A549 (cell line): Measurements from ENCODE around the gene OCSTAMP. TPM values are rescaled to one million over a fixed set of nuclear protein-coding genes. Genes with fewer than 3 reads are reported as not detected.

Experiments used
- ATAC-seq, 2 experiments: fragments of 200-7000 bp in 1 of 2; fragments of >200 bp in 1 of 2; cut with Nextera tagmentation in 1 of 2; cut with Tn5 transposase in 1 of 2; 3 replicates each; pipeline versions ENCODE4 v1.8.0 to v1.9.1; 2018 to 2020; ENCODE audit warnings: mild to moderate bottlenecking in 1 of 2, moderate library complexity in 1 of 2
- CTCF ChIA-PET: fragments of 300-600 bp; sonication (Branson Sonifier 250); formaldehyde crosslinking; extraction: SDS; loops from one replicate; lab custom pipeline; 2021; ENCODE audit warnings: antibody characterized with exemption, inconsistent platforms; lab: Yijun Ruan, JAX
- POLR2A ChIA-PET: fragments of 350-600 bp; formaldehyde crosslinking; extraction: SDS; loops from one replicate; lab custom pipeline; 2021; ENCODE audit warnings: antibody characterized with exemption, inconsistent platforms; lab: Yijun Ruan, JAX
- DNase-seq, 2 experiments: peaks; one replicate each; pipeline versions ENCODE4 v3.0.0 to v3.0.0-alpha.2; 2011 to 2016; ENCODE audit warnings: low read depth in 1 of 2, low spot score in 1 of 2
- FAIRE-seq: peaks from 2 replicates; lab custom pipeline; 2011; peaks lifted over from hg19 to GRCh38; lab: Jason Lieb, UNC
- H3K27ac ChIP-seq, 2 experiments: fragments of >200 bp; sonication (Bioruptor Twin); formaldehyde crosslinking; 3 replicates each; pipeline ENCODE4 v1.5.1; 2016 to 2017
- H3K4me1 ChIP-seq: fragments of >200 bp; sonication (Bioruptor Twin); formaldehyde crosslinking; 3 replicates; pipeline ENCODE4 v1.6.1; 2016
- H3K4me2 ChIP-seq: fragments of >200 bp; sonication (Bioruptor Twin); formaldehyde crosslinking; 3 replicates; pipeline ENCODE4 v1.6.1; 2016
- H3K4me3 ChIP-seq: fragments of >200 bp; sonication (Bioruptor Twin); formaldehyde crosslinking; 3 replicates; pipeline ENCODE4 v1.5.1; 2016
- H3K9me3 ChIP-seq: fragments of >200 bp; sonication (Bioruptor Twin); formaldehyde crosslinking; 3 replicates; pipeline ENCODE4 v1.6.1; 2016
- ATOH8 ChIP-seq: fragments of 250-450 bp; sonication (Bioruptor Pico); IDR thresholded peaks from 2 replicates; pipeline ENCODE4 v1.5.0; 2020; ENCODE audit warnings: low read depth, mild to moderate bottlenecking, moderate library complexity
- CBX2 ChIP-seq: fragments of 200-600 bp; sonication (generic); IDR thresholded peaks from 2 replicates; pipeline ENCODE4 v1.6.1; 2016; ENCODE audit warnings: low read depth, mild to moderate bottlenecking, borderline replicate concordance
- CHD4 ChIP-seq: fragments of 200-600 bp; sonication (generic); IDR thresholded peaks from 2 replicates; pipeline ENCODE4 v1.6.1; 2016; ENCODE audit warnings: antibody characterized with exemption, mild to moderate bottlenecking, borderline replicate concordance
- CTCF ChIP-seq: fragments of >200 bp; sonication (Bioruptor Twin); formaldehyde crosslinking; IDR thresholded peaks from 3 replicates; pipeline ENCODE4 v1.5.1; 2016
- EHF ChIP-seq: fragments of 250-450 bp; sonication (Bioruptor Pico); IDR thresholded peaks from 2 replicates; pipeline ENCODE4 v1.5.0; 2020; ENCODE audit warnings: mild to moderate bottlenecking
- FOSB ChIP-seq: fragments of 250-450 bp; sonication (Bioruptor Pico); IDR thresholded peaks from 2 replicates; pipeline ENCODE4 v1.5.0; 2020; ENCODE audit warnings: mild to moderate bottlenecking, moderate library complexity
- FOXS1 ChIP-seq: fragments of 250-450 bp; sonication (Bioruptor Pico); IDR thresholded peaks from 2 replicates; pipeline ENCODE4 v1.5.0; 2020; ENCODE audit warnings: mild to moderate bottlenecking, moderate library complexity
- HDAC2 ChIP-seq: fragments of 200-600 bp; sonication (generic); IDR thresholded peaks from 2 replicates; pipeline ENCODE4 v1.6.1; 2016
- HEYL ChIP-seq: fragments of 250-450 bp; sonication (Bioruptor Pico); IDR thresholded peaks from 2 replicates; pipeline ENCODE4 v1.8.0; 2021; ENCODE audit warnings: mild to moderate bottlenecking, moderate library complexity
- HMGXB4 ChIP-seq: fragments of 250-450 bp; sonication (Bioruptor Pico); IDR thresholded peaks from 2 replicates; pipeline ENCODE4 v1.5.0; 2021; ENCODE audit warnings: mild to moderate bottlenecking, moderate library complexity, borderline replicate concordance
- HOXB5 ChIP-seq: fragments of 250-450 bp; sonication (Bioruptor Pico); IDR thresholded peaks from 2 replicates; pipeline ENCODE4 v1.5.0; 2020; ENCODE audit warnings: mild to moderate bottlenecking, moderate library complexity
- NPAS2 ChIP-seq: fragments of 250-450 bp; sonication (Bioruptor Pico); IDR thresholded peaks from 2 replicates; pipeline ENCODE4 v1.8.0; 2022; ENCODE audit warnings: mild to moderate bottlenecking, moderate library complexity, borderline replicate concordance
- NR3C1 ChIP-seq: fragments of >200 bp; sonication (Bioruptor Twin); formaldehyde crosslinking; IDR thresholded peaks from 3 replicates; pipeline ENCODE4 v1.6.1; 2017
- PBX3 ChIP-seq: IDR thresholded peaks from 2 replicates; pipeline ENCODE4 v1.6.1; 2012
- RAD21 ChIP-seq, 2 experiments: fragments of >200 bp in 1 of 2; sonication (Bioruptor Twin) in 1 of 2; formaldehyde crosslinking in 1 of 2; IDR thresholded peaks in 1 of 2; conservative IDR thresholded peaks in 1 of 2; 2 replicates in 1 of 2; 3 replicates in 1 of 2; pipeline ENCODE4 v1.6.1; 2012 to 2018; ENCODE audit warnings: inconsistent platforms in 1 of 2
- REST ChIP-seq: fragments of 200-600 bp; sonication (generic); IDR thresholded peaks from 2 replicates; pipeline ENCODE4 v1.6.1; 2016; ENCODE audit warnings: antibody characterized with exemption, mild to moderate bottlenecking, moderate library complexity
- RNF2 ChIP-seq: fragments of 200-600 bp; sonication (generic); IDR thresholded peaks from 2 replicates; pipeline ENCODE4 v1.6.1; 2016; ENCODE audit warnings: low read depth, mild to moderate bottlenecking, antibody characterized with exemption, moderate library complexity, borderline replicate concordance
- TFCP2L1 ChIP-seq: fragments of 250-450 bp; sonication (Bioruptor Pico); IDR thresholded peaks from 2 replicates; pipeline ENCODE4 v1.5.0; 2021; ENCODE audit warnings: mild to moderate bottlenecking
- TP53 ChIP-seq: fragments of 250-450 bp; sonication (Bioruptor Pico); IDR thresholded peaks from 2 replicates; pipeline ENCODE4 v1.5.0; 2021; ENCODE audit warnings: mild to moderate bottlenecking, moderate library complexity
- ZFP36 ChIP-seq: fragments of 450-650 bp; IDR thresholded peaks from 2 replicates; pipeline ENCODE4 v1.6.1; 2014; ENCODE audit warnings: borderline replicate concordance; ENCODE audit not compliant: partially characterized antibody
- ZNF302 ChIP-seq: fragments of 250-450 bp; sonication (Bioruptor Pico); IDR thresholded peaks from 2 replicates; pipeline ENCODE4 v1.9.0; 2021; ENCODE audit warnings: inconsistent platforms, mild to moderate bottlenecking, moderate library complexity
- ZSCAN20 ChIP-seq: fragments of 250-450 bp; sonication (Bioruptor Pico); IDR thresholded peaks from 2 replicates; pipeline ENCODE4 v1.8.0; 2022; ENCODE audit warnings: mild to moderate bottlenecking, moderate library complexity
- WGBS: methylation state at CpG from one replicate; pipeline ENCODE4 v1.1.6; 2017; ENCODE audit errors: missing lambda C conversion rate; 5-methylcytosine and 5-hydroxymethylcytosine counted together
- polyA plus RNA-seq, 4 experiments: library from polyadenylated mRNA; depleted of rRNA in 3 of 4; stranded (reverse); fragments of >200 nt; fragmentation: RNase III in 1 of 4; extraction: RNeasy Plus Mini Kit Qiagen cat#74134 plus additional on column Dnase treatment in 1 of 4; gene quantifications; 2 replicates in 3 of 4; 3 replicates in 1 of 4; pipeline ENCODE4 v1.2.3, GENCODE V29; 2011 to 2017

The OCSTAMP gene
- polyA plus RNA-seq, 2 of the 4 experiments (the other 2 are of a cell fraction) = not detected

GRCh38 chr20:46559001-46559400 is 8.5 kb upstream of the OCSTAMP start:
- no peak for DNase-seq
- Histone ChIP-seq H3K9me3 (no peaks in the 10 kb centered on the region), H3K4me2 (no peak overlapping the region), H3K4me3 (no peak overlapping the region), H3K27ac (no peak overlapping the region), H3K4me1 (peaks cover 12% of the 10 kb centered on the region)
- no peak for ATAC-seq
- TF ChIP-seq EHF (CRISPR knock-in tag) = no peak
- no peak for TF ChIP-seq ZNF302
- CTCF ChIA-PET = interaction anchor here (0.8 to 2.2 kb wide), 4 partner anchors 10 to 23 kb away, joined by 3 to 7 read pairs (median 4); no protein-coding TSS in a partner anchor
- POLR2A ChIA-PET = no interaction called here
- no peak for FAIRE-seq
- 87% methylated on average over 3 of the region's 3 CpGs for WGBS

- TF ChIP-seq ATOH8 (no peak), REST (no peak), PBX3 (no peak), CTCF (no peak), FOXS1 (CRISPR knock-in tag) (no peak)
- Histone ChIP-seq H3K4me3 (no peak overlapping the region), H3K9me3 (no peaks in the 10 kb centered on the region), H3K4me2 (0 out of 3 replicates have a peak overlapping the region, but pooled peaks have one; percentile 23), H3K4me1 (peaks cover 12% of the 10 kb centered on the region), H3K27ac (no peak overlapping the region)
- ChIA-PET CTCF (interaction anchor here (0.6 to 2.2 kb wide), 4 partner anchors 15 to 39 kb away, joined by 3 to 7 read pairs (median 3); no protein-coding TSS in a partner anchor), POLR2A (no interaction called here)
- 18% methylated on average over 5 of the region's 5 CpGs for WGBS
- ATAC-seq (peak; percentile 79 to 83), FAIRE-seq (no peak), DNase-seq (peak; percentile 59 to 73)
Observed at GRCh38 chr20:46558511-46558959, 8.1 kb upstream of the OCSTAMP start.

GRCh38 chr20:46557231-46557956 is 6.9 kb upstream of the OCSTAMP start:
- FAIRE-seq (no peak), ATAC-seq (no peak), DNase-seq (no peak)
- H3K27ac ChIP-seq = no peak overlapping the region
- H3K4me1 ChIP-seq = peaks cover 8% of the 10 kb centered on the region; the same call in 1 of the 3 replicates
- H3K4me3 ChIP-seq = no peak overlapping the region
- no peak overlapping the region for H3K4me2 ChIP-seq
- ChIA-PET CTCF (interaction anchor here (1.2 to 2.2 kb wide), 3 partner anchors 16 to 123 kb away, joined by 3 to 7 read pairs (median 6); no protein-coding TSS in a partner anchor), POLR2A (interaction anchor here (0.6 kb wide), 1 partner anchor 124 kb away, joined by 3 read pairs; no protein-coding TSS in a partner anchor)
- WGBS = 54% methylated on average over 8 of the region's 8 CpGs
- H3K9me3 ChIP-seq = no peaks in the 10 kb centered on the region
- TF ChIP-seq NR3C1 (no peak), TP53 (CRISPR knock-in tag) (no peak), ZSCAN20 (CRISPR knock-in tag) (no peak), HOXB5 (CRISPR knock-in tag) (no peak), HMGXB4 (CRISPR knock-in tag) (no peak), ZNF302 (no peak), NPAS2 (CRISPR knock-in tag) (no peak), TFCP2L1 (CRISPR knock-in tag) (no peak), CHD4 (no peak), RAD21 (conservative IDR thresholded peaks at IDR 0.05 in 1 of 2, IDR thresholded peaks at IDR 0.05 in 1 of 2) (no peak), HEYL (no peak), FOXS1 (CRISPR knock-in tag) (no peak), ZFP36 (no peak), CBX2 (no peak), FOSB (no peak), HDAC2 (no peak), RNF2 (no peak)
